Stimulated activated CD4-positive, alpha-beta T cell treated with anti-CD3 and anti-CD28 coated beads, Interleukin-15, amount 100 ng/mL, for 24 hours (primary cell): ENCODE results near the gene CHAC1.

Experiments used
- DNase-seq: peaks from one replicate; pipeline ENCODE4 v3.0.0-alpha.2; 2020

Gene CHAC1

DNA sequence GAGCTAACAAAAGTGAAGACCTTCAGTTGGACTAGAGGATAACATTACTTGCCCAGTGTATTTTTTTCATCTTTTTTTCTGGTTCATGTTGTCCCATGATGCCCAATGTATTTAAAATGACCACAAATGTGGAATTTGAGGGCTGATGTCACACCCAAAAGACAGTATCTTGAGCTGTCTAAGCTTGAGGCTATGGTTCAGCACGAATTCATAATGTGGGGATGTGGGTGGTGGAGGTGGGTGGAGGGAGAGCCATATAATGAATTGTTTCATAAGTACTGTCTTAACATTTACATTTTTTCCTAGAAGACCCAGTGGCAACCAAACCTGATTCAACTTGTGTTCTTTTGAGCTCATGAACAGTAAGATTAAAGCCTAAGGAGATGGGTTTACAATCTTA is 37.5 kb downstream of the CHAC1 start:
- no peak for DNase-seq

DNA sequence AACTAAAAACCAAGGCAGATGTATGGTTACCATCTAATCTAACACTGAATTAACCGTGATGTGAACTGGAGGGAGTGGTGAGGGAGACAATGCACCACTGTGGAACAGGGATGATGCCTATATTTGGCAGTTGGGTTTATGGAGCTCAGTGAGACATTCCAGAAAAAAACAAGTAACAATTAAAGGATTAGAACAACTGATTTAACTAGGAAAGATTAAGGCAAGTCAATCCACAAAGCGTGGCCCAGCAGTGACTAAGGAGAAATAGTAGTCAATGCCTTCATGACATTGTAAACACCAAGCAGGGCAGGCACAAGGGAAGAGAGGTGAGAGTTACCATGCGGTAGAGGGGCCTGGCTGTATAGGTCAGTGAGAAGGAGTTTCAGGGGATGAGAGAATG is 38.1 kb downstream of the CHAC1 start:
- no peak for DNase-seq

DNA sequence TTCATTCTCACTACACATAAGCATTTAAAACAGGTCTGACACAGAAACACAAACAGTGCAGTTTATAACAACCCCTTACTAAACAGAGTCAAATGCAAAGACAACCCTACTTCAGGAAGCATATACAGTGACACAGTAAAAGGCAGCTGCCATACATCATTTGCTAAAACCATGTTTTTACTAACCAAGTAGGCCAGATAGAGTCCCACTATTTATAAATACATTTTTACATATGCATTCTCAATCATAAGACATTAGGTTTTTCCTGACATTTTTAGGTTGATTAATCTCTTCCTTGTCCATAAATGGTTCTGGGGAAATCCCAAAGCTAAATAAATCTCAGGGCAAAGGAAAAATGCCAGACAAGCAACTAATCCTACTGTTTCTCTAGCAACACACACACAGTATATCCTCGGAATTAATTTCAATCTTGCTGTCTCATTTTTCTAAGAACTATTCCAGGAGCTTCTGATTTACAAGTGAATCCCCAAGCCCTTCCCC is 39.0 kb downstream of the CHAC1 start:
- DNase-seq, result no peak

DNA sequence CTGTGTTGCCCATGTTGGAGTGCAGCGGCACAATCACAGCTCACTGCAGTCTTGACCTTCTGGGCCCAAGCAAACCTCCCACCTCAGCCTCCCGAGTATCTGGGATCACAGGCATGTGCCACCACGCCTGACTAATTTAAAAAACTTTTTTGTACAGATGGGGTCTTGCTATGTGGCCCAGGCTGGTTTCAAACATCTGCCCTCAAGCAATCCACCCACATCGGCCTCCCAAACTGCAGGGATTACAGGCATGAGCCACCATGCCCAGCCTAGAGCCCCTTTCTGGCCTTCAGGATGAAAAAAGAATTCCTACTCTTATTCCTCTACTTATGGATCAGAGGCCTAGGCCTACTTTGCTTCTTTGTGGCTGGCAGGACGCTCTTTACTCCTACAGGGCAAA is 39.6 kb downstream of the CHAC1 start:
- DNase-seq, result no peak

DNA sequence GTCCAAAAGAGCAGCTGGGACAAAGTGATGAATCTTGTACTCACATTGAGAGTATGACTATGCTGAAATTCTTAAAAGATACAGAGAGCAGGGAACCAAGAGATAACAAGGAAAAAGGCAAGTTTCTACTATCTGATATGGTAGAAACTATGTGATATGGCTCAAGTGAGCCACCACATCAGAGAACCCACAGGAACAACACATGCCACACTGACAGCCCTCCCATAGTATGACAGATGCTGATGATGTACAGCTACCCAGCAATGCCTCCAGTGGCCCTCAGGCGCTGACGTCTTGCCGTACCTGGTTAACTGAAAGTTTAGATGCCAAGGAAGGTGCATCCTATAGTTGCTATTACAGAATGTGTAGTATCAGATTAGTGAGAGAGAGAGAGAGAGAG is 42.4 kb downstream of the CHAC1 start:
- DNase-seq, result no peak

DNA sequence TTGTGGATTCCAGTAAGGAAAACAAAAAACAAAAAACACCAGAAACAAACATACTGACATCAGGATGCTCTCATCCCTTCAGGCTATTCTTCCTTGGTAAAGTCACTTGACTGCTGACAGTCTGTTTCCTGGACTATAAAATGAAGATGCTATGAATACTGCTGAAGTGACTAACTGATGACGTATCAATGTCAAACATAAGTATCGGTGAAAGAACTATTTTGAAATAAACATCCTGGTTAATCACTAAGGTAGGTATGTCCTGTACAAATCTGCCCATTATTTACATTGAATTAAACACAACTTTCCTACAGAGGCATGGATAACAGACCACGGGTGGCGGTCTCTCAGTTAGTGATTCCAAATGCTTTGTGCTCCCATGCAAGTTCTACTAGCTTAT is 45.9 kb downstream of the CHAC1 start:
- no peak for DNase-seq

DNA sequence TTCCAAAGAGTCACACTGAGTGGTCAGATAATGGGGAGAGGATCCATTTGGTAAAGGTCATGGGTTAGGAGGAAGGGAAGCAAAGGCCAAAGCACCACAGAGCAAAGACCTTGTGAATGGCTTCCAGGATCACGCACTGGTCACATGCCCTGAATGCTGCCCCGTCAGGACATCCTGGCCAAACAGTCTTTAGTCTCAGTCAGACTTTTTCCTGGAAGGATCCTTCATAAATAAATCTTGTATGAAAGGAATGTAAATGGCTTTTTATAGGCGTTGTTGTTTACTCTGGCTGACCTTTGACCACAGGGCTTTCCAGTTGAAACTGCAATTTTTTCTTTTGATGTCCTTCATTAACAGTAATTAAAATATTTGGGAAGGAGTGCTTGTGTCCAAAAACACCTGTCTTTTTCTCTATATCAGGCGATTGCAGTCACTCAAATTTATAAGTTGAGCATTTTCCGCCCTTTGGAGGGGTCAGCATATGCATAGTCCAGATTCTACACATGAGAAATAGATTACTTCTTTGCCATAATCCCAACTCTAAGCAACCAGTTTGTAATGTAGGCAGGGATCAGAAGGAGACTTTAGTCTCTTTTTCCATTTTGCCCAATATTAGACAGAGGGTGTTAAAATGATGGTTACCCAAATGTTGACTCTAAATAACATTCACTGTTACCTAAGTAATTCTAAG is 48.4 kb downstream of the CHAC1 start:
- DNase-seq, result no peak

DNA sequence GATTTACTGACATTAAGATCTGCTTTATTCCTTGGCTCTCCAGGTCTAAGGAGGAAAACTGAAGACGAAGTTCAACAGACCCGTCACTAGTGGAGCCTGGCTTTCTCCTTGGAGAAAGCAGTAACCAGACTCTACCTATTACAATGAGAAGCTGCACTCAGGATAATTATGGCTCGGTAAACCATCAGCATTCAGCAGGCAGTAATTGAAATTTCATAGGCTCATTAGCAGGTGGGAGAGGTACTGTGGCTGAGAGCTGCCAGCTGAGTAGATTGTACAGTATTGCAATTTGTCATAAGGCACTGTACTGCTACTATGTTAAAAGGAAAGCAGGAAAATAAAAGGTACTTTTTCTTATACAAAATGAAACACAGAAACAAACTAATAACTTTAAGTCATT is 51.2 kb downstream of the CHAC1 start:
- DNase-seq, result no peak
